Measurements from ENCODE around the gene TCEAL3.
"Not testable (repeated sequence)": the region's sequence is repeated elsewhere in the genome, so short reads cannot be mapped to it uniquely, and the experiment has no call there.

DNA sequence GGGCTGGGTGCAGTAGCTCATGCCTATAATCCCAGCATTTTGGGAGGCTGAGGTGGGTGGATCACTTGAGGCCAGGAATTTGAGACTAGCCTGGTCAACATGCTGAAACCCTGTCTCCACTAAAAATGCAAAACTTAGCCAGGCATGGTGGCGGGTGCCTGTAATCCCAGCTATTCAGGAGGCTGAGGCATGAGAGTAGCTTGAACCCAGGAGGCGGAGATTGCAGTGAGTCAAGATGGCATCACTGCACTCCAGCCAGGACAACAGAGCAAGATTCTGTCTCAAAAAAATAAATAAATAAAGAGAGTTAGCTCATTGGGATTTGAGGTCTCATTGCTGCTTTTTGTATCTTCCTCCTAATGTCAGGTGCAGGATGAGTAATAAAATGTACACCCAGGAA is 49.3 kb downstream of the TCEAL3 start:
- TF ChIP-seq CTCF (IDR thresholded peaks at IDR 0.05; ENCODE audit: borderline replicate concordance, extremely low read depth, low read length, poor library complexity, severe bottlenecking); EZH2 (IDR thresholded peaks at IDR 0.05; ENCODE audit: borderline replicate concordance, low read depth, low read length, severe bottlenecking): not testable (repeated sequence)
